ENCODE data around the gene TNNI3.

Gene TNNI3

DNA sequence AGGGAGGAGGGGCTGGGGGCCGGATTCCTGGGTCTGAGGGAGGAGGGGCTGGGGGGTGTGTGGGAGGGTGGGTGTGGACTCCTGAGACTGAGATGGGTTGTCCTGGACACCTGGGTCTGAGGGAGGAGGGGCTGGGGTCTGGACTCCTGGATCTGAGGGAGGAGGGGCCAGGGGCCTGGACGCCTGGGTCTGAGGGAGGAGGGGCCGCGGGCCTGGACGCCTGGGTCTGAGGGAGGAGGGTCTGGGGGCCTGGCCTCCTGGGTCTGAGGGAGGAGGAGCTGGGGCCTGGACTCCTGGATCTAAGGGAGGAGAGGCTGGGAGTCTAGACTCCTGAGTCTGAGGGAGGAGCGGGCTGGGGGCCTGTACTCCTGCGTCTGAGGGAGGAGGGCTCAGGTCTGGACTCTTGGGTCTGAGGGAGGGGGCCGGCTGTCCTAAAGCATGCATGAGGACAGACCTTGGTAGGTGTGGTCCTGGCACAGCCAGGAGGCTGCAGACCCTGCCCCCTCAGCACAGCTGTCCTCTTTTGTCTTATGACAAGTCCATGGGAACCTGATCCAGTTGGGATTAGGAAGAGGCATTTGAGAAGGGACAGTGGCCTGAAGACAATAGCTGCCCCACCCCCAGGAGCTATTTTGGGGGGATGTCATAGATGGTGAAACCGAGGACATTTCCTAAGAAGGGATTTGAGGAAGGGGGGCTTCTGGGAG, 9.8 kb downstream of the TNNI3 start:
- DNase-seq (ENCODE audit: low read depth): no peak

DNA sequence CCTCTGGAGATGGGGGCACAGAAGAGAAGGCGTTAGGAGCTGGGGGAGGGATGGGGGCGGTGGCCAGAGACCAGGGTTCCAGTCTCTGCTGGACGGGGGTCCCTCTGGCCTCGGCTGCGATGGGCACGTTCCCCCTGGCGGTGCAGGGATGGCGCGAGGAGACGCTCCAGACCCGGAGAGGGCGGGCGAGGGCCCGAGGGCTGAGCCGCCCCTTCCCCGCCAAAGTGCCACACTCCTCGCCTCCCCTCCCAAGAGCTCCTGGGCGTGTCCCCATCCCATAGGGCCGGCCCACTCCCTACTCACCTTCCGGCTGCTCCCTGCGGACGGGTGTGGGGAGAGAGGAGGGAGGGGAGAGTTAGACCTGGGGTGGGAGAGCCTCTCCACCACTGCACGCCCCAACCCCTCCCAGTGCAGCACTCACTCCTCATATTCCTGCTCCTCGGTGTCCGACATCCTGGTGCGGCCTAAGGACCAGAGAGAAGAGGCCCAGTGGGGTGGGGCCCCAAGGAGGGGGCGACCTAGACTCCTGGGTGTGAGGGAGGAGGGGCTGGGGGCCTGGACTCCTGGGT, 10.7 kb downstream of the TNNI3 start:
- DNase-seq (ENCODE audit: low read depth): peak; percentile 51

DNA sequence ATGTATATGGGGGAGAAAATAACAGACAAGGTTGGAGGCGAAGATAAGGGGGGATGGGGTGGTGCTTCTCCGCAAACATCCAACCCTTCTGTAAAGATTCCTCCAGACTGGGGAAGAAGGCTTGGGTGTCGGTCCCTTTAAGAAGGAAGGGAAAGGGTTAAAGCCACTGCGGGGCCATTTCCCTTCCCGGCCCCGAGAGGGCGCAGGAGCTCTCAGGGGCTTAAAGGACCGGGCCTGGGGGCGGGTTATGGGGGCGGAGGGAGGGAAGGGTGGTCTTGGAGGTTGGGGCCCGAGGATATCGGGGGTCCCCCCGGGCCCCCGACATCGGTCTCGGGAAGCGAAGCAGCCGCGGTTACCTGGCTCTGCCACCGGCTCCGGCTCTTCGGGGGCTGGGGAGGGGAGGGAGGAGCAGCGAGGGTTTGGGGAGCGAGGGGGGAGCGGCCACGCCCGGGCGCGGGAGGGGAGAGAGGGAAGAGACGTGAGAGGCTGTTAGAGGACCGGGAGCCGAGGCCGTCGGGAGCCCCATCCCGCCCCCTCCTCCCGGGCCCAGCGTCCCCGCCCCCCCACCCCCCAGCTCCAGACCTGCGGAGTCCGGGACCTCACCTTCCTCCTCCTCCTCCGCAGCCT, 11.3 kb downstream of the TNNI3 start:
- DNase-seq (ENCODE audit: low read depth): peak; percentile 53

- DNase-seq (ENCODE audit: low read depth): no peak
These were observed 12.3 kb downstream of the TNNI3 start for GRCh38 chr19:55145232-55145631.

DNA sequence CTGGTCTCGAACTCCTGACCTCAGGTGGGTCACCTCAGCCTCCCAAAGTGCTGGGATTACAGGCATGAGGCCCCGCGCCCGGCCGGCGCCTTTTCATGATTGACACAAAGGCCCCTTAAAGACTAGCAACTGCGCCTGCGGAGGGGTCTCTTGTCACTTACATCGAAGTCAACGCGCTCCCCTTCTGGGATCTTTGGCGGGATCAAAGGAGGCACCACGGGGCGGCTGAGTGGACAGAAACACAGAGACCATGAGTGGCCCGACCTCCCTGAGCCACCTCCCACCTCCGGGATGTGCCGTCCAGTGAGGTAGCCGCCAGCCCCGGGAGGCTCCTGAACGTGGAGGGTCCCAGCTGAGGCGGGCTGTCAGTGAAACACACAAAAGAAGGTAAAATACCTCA, 15.8 kb downstream of the TNNI3 start:
- no peak for DNase-seq (ENCODE audit: low read depth)

DNA sequence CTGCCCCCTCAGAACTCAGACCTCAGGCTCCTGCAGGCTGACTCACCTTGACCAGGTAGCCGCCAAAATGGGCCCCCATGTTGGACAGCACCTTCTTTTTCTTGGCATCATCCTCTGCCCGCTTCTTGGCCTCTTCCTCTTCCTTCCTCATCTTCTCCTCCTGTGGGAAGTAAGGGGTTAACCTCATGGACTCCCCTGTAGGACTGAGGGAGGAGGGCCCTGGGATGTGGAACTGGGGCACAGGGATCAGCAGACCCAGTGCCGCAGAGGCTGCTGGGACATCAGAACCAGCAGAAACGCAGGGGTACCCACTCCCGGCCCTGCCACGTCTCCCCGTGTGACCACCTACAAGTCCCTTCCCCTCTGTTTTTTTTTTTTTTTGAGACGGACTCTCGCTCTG, 19.6 kb downstream of the TNNI3 start:
- DNase-seq (ENCODE audit: low read depth): no peak

DNA sequence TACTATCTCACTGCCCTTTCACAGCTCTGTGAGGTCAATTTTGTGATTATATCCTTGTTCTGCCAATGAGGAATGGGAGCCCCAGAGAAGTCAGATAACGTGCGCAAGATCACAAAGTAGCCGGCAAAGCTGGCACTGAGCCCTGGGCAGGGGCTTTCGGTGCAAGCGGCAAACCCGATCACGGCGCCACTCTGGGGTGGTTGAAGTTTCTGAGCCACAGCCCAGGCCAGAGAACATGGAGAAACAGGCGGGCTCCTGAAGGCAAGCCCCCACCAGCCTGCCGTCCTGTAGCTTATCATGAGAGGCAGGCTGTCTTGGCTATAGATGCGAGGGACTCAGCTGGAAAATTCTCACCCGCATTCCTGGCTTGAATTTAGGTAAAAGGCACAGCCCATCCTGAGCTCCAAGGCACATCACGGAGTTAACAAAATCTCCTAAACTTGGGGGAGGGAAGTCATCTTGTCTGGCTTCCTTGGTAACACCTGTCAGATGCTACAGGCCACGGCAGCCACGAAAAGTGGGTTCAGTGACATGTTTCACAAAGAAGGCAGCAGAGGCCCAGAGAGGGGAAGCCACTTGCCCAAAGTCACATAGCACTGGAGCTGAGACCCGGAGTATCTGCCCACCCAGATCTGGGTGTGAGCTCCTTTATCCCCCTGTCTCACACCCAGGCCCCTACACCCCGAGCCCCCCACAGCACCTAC, 21.0 kb downstream of the TNNI3 start:
- DNase-seq (ENCODE audit: low read depth): no peak

DNA sequence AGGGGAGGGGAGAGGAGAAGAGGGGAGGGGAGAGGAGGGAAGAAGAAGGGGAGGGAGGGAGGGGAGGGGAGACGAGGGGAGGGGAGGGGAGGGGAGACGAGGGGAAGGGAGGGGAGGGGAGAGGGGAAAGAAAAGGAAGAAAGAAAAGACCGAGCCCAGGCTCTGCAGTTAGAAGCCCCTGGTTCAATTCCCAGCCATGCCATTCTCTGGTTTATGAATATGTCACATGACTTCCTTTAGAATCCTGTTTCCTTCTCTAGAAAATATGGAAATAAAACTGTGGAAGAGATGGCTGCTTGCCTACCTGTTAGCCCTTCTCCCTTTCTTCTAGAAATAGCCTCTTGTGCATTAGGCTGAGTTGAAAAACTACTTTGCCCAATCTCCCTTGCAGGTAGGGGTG, 22.8 kb downstream of the TNNI3 start:
- DNase-seq (ENCODE audit: low read depth): no peak

DNA sequence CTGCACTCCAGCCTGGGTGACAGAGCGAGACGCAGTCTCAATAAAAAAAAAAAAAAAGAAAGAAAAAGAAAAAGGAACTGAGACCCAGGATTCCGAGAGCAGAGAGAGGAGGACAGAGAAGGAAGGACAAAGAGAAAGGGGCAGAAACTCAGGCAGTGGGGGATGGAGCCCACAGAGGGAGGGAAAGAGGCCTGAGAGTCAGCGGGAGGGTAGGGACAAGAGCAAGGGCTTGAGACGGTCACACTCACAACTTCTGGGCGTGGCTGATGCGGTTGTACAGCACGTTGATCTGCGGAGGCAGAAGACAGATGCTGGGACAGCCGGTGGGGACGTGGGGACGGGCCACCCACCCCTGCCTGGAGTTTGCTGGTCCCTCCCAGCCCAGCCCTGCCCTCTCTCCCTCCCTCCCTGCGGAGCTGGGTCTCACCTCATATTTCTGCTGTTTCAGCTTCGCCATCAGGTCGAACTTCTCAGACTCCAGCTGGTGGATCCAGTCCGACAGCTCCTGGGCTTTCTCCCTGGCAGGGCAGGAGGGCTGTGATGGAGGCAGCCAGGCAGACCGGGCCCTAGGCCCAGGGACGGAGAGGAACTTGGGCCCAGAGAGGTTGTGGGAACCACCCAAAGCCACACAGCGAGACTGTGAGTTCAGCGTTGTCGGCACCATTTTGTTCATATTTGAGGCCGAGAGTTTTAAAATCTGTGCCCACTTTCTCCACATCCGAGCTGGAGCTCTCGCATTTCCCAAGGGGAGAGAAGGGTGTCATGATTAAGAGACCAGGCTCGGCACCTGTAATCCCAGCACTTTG, 23.7 kb downstream of the TNNI3 start:
- DNase-seq (ENCODE audit: low read depth): no peak

GRCh38 chr19:55132453-55133129, 24.9 kb downstream of the TNNI3 start:
- no peak for DNase-seq (ENCODE audit: low read depth)

DNA sequence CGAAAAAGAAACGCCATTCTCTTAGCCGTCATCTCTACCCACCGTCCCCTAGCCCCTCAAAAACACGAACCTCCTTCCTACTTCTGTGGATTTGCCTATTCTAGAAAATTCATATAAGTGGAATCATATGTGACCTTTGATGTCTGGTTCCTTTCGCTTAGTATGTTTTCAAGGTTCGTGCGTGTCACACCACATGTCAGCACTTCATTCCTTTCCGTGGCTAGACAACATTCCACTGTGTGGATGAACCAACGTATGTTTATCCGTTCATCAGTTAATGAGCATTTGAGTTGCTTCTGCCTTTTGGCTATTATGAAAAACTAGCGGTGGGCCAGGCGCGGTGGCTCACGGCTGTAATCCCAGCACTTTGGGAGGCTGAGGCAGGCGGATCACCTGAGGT, 26.1 kb downstream of the TNNI3 start:
- DNase-seq (ENCODE audit: low read depth): no peak

DNA sequence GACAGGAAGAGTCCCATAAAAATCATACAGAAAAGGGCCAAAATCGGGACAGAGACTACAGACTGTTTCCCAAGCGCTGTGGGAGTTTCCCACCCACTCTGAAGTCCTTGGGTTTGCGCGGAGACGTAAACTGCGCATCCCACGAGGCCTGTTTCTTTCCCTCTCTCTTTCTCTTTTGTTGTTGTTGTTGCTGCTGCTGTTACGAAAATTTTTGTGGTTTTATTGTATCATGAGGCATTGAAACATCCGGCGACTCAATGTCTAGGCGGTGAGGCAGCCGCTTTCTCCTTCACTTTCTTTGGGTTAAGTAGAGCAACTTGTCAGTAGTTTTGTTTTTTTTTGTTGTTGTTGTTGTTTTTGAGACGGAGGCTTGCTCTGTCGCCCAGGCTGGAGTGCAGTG, 38.5 kb downstream of the TNNI3 start:
- DNase-seq (ENCODE audit: low read depth): peak; percentile 29

DNA sequence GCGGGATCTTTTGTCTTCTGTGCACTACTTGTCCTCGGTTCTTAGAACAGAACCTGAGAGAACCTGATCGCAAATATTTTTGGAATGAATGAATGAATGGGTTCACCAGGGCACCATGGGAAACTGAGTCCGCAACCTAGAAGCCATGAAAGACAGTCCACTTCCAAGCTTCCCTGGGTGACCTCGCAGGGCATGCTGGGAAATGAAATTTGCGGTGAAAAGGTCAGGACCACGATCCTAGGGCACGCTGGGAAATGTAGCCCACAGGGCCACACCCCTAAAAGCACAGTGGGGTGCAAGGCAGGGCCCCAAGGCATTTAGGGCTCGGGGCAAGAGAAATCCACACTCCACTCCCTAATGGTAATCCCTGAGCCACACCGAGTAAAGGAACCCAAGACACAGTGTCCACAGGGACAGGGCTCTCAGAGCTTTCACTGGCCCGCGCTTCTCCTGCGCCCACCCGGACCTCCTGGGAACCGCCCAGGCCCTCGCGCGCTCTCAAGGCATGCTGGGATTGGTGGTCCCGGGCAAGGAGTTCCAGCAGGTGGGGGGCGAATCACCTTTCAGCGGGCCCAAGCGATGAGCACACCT, 39.0 kb downstream of the TNNI3 start:
- no peak for DNase-seq (ENCODE audit: low read depth)

DNA sequence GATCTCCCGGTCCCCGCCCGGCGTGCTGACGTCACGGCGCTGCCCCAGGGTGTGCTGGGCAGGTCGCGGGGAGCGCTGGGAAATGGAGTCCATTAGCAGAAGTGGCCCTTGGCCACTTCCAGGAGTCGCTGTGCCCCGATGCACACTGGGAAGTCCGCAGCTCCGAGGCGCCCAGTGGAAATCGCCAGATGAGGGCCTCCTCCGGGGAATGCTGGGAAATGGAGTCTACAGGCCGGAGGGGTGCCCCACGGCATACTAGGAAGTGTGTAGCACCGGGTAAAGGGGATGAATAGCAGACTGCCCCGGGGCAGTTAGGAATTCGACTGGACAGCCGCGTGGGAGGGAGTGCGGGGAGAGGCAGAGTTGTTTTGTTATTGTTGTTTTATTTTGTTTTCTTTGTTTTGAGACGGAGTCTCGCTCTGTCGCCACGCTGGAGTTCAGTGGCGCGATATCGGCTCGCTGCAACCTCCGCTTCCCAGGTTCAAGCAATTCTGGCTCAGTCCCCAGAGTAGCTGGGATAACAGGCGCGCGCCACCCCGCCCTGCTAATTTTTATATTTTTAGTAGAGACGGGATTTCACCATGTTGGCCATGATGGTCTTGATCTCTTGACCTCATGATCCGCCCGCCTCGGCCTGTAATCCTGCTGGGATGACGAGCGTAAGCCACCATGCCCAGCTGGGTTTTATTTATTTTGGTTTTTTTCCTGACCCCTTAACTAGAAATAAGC, 39.7 kb downstream of the TNNI3 start:
- peak; percentile 98 for DNase-seq (ENCODE audit: low read depth)

- peak; percentile 32 for DNase-seq (ENCODE audit: low read depth)
These were observed 40.5 kb downstream of the TNNI3 start, which contains the start of gene PPP1R12C for GRCh38 chr19:55116859-55117662. TSS of gene PPP1R12C (minus strand) at chr19:55117637. CDS start at chr19:55117543, 94 bp downstream.

DNA sequence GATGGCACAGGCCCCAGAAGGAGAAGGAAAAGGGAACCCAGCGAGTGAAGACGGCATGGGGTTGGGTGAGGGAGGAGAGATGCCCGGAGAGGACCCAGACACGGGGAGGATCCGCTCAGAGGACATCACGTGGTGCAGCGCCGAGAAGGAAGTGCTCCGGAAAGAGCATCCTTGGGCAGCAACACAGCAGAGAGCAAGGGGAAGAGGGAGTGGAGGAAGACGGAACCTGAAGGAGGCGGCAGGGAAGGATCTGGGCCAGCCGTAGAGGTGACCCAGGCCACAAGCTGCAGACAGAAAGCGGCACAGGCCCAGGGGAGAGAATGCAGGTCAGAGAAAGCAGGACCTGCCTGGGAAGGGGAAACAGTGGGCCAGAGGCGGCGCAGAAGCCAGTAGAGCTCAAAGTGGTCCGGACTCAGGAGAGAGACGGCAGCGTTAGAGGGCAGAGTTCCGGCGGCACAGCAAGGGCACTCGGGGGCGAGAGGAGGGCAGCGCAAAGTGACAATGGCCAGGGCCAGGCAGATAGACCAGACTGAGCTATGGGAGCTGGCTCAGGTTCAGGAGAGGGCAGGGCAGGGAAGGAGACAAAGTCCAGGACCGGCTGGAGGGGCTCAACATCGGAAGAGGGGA, 41.2 kb downstream of the TNNI3 start:
- DNase-seq (ENCODE audit: low read depth): peak; percentile 76

DNA sequence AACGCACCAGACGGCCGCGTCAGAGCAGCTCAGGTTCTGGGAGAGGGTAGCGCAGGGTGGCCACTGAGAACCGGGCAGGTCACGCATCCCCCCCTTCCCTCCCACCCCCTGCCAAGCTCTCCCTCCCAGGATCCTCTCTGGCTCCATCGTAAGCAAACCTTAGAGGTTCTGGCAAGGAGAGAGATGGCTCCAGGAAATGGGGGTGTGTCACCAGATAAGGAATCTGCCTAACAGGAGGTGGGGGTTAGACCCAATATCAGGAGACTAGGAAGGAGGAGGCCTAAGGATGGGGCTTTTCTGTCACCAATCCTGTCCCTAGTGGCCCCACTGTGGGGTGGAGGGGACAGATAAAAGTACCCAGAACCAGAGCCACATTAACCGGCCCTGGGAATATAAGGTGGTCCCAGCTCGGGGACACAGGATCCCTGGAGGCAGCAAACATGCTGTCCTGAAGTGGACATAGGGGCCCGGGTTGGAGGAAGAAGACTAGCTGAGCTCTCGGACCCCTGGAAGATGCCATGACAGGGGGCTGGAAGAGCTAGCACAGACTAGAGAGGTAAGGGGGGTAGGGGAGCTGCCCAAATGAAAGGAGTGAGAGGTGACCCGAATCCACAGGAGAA, 42.0 kb downstream of the TNNI3 start:
- DNase-seq (ENCODE audit: low read depth): peak; percentile 49

DNA sequence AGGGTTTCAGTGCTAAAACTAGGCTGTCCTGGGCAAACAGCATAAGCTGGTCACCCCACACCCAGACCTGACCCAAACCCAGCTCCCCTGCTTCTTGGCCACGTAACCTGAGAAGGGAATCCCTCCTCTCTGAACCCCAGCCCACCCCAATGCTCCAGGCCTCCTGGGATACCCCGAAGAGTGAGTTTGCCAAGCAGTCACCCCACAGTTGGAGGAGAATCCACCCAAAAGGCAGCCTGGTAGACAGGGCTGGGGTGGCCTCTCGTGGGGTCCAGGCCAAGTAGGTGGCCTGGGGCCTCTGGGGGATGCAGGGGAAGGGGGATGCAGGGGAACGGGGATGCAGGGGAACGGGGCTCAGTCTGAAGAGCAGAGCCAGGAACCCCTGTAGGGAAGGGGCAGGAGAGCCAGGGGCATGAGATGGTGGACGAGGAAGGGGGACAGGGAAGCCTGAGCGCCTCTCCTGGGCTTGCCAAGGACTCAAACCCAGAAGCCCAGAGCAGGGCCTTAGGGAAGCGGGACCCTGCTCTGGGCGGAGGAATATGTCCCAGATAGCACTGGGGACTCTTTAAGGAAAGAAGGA, 42.9 kb downstream of the TNNI3 start:
- DNase-seq (ENCODE audit: low read depth): no peak

All from ELR (cell line).